Fibroblast of lung (primary cell): ENCODE measurements around the gene SNAP25. TPM values are rescaled to one million over a fixed set of nuclear protein-coding genes. Genes with fewer than 3 reads are reported as not detected.

Source experiments
- DNase-seq, 2 donors: peaks; one replicate each; pipeline versions ENCODE4 v3.0.0 to v3.0.0-alpha.2; 2010; ENCODE audit warnings: low read depth in 2 of 2
- H2AFZ ChIP-seq: 2 replicates; pipeline ENCODE4 v1.5.1; 2012; ENCODE audit warnings: low read length, control low read depth, inconsistent platforms
- H3K27ac ChIP-seq: 2 replicates; pipeline ENCODE4 v1.5.1; 2011; ENCODE audit warnings: low read length, control low read depth; ENCODE audit not compliant: insufficient read depth
- H3K27me3 ChIP-seq: 2 replicates; pipeline ENCODE4 v1.5.1; 2011; ENCODE audit warnings: mild to moderate bottlenecking, low read length; ENCODE audit not compliant: control insufficient read depth, insufficient read depth
- H3K36me3 ChIP-seq: 2 replicates; pipeline ENCODE4 v1.5.1; 2011; ENCODE audit warnings: low read length; ENCODE audit not compliant: control insufficient read depth, insufficient read depth
- H3K4me1 ChIP-seq: 2 replicates; pipeline ENCODE4 v1.5.1; 2011; ENCODE audit warnings: low read length; ENCODE audit not compliant: control insufficient read depth, insufficient read depth; ENCODE audit errors: extremely low read depth
- H3K4me2 ChIP-seq: 2 replicates; pipeline ENCODE4 v1.5.1; 2011; ENCODE audit warnings: low read length, control low read depth; ENCODE audit not compliant: insufficient read depth; ENCODE audit errors: extremely low read depth
- H3K4me3 ChIP-seq, 4 experiments: fragments of 200-600 bp in 1 of 4; sonication (generic) in 1 of 4; replicated peaks in 1 of 4; 2 replicates each; pipeline ENCODE4 v1.5.1; 2011 to 2016; ENCODE audit warnings: low read length in 4 of 4, low read depth in 3 of 4, mild to moderate bottlenecking in 3 of 4, control low read depth in 2 of 4, inconsistent platforms in 1 of 4, mixed read lengths in 1 of 4; ENCODE audit not compliant: insufficient read depth in 1 of 4; ENCODE audit errors: control extremely low read depth in 1 of 4
- H3K79me2 ChIP-seq: 2 replicates; pipeline ENCODE4 v1.5.1; 2012; ENCODE audit warnings: mild to moderate bottlenecking, low read length, inconsistent platforms; ENCODE audit not compliant: control insufficient read depth, insufficient read depth
- H3K9ac ChIP-seq: 2 replicates; pipeline ENCODE4 v1.5.1; 2011; ENCODE audit warnings: mild to moderate bottlenecking, low read length, control low read depth; ENCODE audit not compliant: insufficient read depth
- H3K9me3 ChIP-seq: 2 replicates; pipeline ENCODE4 v1.5.1; 2012; ENCODE audit warnings: low read depth, low read length; ENCODE audit not compliant: control insufficient read depth, insufficient read depth
- H4K20me1 ChIP-seq: 2 replicates; pipeline ENCODE4 v1.5.1; 2011; ENCODE audit warnings: low read length; ENCODE audit not compliant: control insufficient read depth, insufficient read depth; ENCODE audit errors: extremely low read depth
- CTCF ChIP-seq, 2 donors: IDR thresholded peaks in 1 of 2; conservative IDR thresholded peaks in 1 of 2; 1 replicate in 1 of 2; 2 replicates in 1 of 2; pipeline ENCODE4 v1.5.1; 2011 to 2012; ENCODE audit warnings: low read length in 2 of 2, control low read depth in 1 of 2, inconsistent platforms in 1 of 2, low read depth in 1 of 2, mild to moderate bottlenecking in 1 of 2
- EZH2 ChIP-seq: IDR thresholded peaks from 2 replicates; pipeline ENCODE4 v1.5.1; 2012; ENCODE audit warnings: low read length, control low read depth, mild to moderate bottlenecking; ENCODE audit errors: missing control alignments
- polyA plus RNA-seq, 2 donors: library from polyadenylated mRNA; depleted of rRNA in 1 of 2; stranded (reverse) in 1 of 2; unstranded in 1 of 2; fragments of >200 nt; gene quantifications; 2 replicates each; pipeline ENCODE4 v1.2.1, GENCODE V29; 2011 to 2012; ENCODE audit warnings: missing spikeins in 1 of 2
- total RNA-seq: library from RNA; depleted of rRNA; stranded (reverse); fragments of >200 nt; gene quantifications from 2 replicates; pipeline ENCODE4 v1.2.1, GENCODE V29; 2014

Gene SNAP25
- total and polyA plus RNA-seq, 2 donors (not counting 1 experiment from before 2014, with no cell fraction given) = 4.5 to 8.2 TPM

DNA sequence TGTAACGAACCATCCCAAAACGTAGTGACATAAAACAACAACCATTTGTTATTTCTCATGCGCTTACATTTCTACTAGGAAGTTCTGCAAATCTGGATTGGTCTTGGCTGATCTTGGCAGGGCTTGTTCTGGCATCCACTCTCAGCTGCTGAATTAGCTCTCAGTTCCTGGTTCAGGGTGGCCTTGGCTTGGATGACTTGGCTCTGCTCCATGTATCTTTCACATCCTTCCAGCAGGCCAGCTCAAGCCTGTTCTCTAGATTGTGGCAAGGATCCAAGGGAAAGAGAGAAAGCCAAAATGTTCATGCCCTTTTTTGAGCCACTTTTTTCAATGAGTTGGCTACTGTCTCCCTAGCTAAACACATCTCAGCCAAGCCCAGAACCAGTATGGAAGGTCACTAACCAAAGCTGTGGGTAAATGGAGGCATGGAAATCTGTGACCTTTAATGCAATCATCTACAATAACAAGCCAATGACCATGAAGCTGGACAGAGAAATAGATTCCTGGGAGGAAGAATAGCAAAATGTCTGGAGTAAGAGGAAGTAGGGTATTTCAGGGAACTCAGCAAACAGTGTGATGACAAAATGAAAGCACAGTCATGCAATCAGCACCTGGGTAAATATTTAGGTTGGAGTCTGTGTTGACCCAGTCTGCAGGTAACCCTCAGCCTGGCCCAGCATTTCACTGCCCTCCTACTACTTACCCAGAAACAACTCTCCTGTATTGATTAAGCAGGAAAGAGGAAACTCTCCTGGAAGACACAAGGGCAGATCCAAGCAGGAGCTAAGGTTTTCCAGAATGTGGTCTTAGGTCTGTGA lies 32.7 kb upstream of the SNAP25 start:
- H2AFZ ChIP-seq = no peak overlapping the region
- no peak overlapping the region for H3K4me2 ChIP-seq
- no peaks in the 10 kb centered on the region for H3K79me2 ChIP-seq
- TF ChIP-seq CTCF (conservative IDR thresholded peaks at IDR 0.05 in 1 of 2, IDR thresholded peaks at IDR 0.05 in 1 of 2; ENCODE audit: low read depth in 1 of 2, low read length in 2 of 2) (no peak), EZH2 (no peak)
- DNase-seq = peak in 1 of 2 donors; percentile 85
- H3K4me1 ChIP-seq = no peaks in the 10 kb centered on the region
- no peak overlapping the region for H3K4me3 ChIP-seq
- H3K36me3 ChIP-seq = no peaks in the 10 kb centered on the region
- no peaks in the 10 kb centered on the region for H3K9me3 ChIP-seq
- no peak overlapping the region for H3K9ac ChIP-seq
- H3K27me3 ChIP-seq = no peaks in the 10 kb centered on the region
- no peak overlapping the region for H3K27ac ChIP-seq
- no peaks in the 10 kb centered on the region for H4K20me1 ChIP-seq

- Histone ChIP-seq H3K4me3 (no peak overlapping the region), H3K27ac (no peak overlapping the region), H3K4me2 (no peak overlapping the region), H3K9ac (no peak overlapping the region), H2AFZ (no peak overlapping the region), H3K27me3 (no peaks in the 10 kb centered on the region), H3K9me3 (no peaks in the 10 kb centered on the region), H3K4me1 (no peaks in the 10 kb centered on the region), H3K36me3 (no peaks in the 10 kb centered on the region), H4K20me1 (no peaks in the 10 kb centered on the region), H3K79me2 (no peaks in the 10 kb centered on the region)
- no peak for TF ChIP-seq CTCF (conservative IDR thresholded peaks at IDR 0.05 in 1 of 2, IDR thresholded peaks at IDR 0.05 in 1 of 2; ENCODE audit: low read depth in 1 of 2, low read length in 2 of 2)
- no peak for TF ChIP-seq EZH2
- no peak for DNase-seq
These were observed 28.2 kb upstream of the SNAP25 start for GRCh38 chr20:10190456-10190855.

DNA sequence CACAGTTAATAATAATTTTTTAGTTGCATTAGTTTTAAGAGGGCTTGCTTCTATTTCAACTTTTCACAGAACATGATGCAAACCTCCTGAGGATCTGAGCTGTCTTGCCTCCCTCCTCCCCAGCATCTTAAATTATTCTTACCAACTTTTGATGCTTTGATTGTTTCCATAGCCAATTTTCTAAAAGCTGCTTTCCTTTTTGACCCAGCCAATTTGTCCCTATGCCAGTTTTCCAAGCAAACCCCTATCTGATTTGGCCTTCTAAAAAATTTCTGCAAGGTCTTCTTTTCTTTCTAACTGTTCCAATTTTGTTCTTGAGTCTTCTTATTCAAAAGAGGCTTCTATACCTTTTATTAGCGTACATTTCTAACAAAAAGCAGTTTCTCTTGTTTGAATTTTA lies 26.5 kb upstream of the SNAP25 start:
- Histone ChIP-seq H3K79me2 (no peaks in the 10 kb centered on the region), H3K27ac (no peak overlapping the region), H3K36me3 (no peaks in the 10 kb centered on the region), H3K4me2 (no peak overlapping the region), H3K9me3 (no peaks in the 10 kb centered on the region), H4K20me1 (no peaks in the 10 kb centered on the region), H3K4me3 (no peak overlapping the region), H3K27me3 (no peaks in the 10 kb centered on the region), H3K9ac (no peak overlapping the region), H3K4me1 (no peaks in the 10 kb centered on the region), H2AFZ (no peak overlapping the region)
- TF ChIP-seq CTCF (conservative IDR thresholded peaks at IDR 0.05 in 1 of 2, IDR thresholded peaks at IDR 0.05 in 1 of 2; ENCODE audit: low read depth in 1 of 2, low read length in 2 of 2) = no peak
- no peak for TF ChIP-seq EZH2
- no peak for DNase-seq
